OCI-LY3 (cell line): ENCODE measurements around the gene RHBDL1.

Source experiments
- H2AFZ ChIP-seq: fragments of 200-600, 300-600 bp; shearing (Covaris generic); 2 replicates; pipeline ENCODE4 v1.6.0; 2014; ENCODE audit warnings: antibody characterized with exemption, low read depth, low read length
- H3K27ac ChIP-seq: fragments of 200-600, 300-600 bp; sonication (generic); 2 replicates; pipeline ENCODE4 v1.5.1; 2014; ENCODE audit warnings: mild to moderate bottlenecking, low read length, moderate library complexity, mixed read lengths
- H3K27me3 ChIP-seq: fragments of 200-600, 300-600 bp; sonication (generic); 2 replicates; pipeline ENCODE4 v1.6.1; 2014; ENCODE audit warnings: low read depth, low read length, mixed read lengths
- H3K36me3 ChIP-seq: fragments of 200-600, 300-600 bp; sonication (generic); replicated peaks from 2 replicates; pipeline ENCODE3; 2014; ENCODE audit warnings: low read depth, low read length, mixed read lengths
- H3K4me1 ChIP-seq: fragments of 300-600, 200-600 bp; sonication (generic); 2 replicates; pipeline ENCODE4 v1.6.1; 2014; ENCODE audit warnings: low read length, mixed read lengths
- H3K4me2 ChIP-seq: fragments of 200-600, 300-600 bp; sonication (generic); 2 replicates; pipeline ENCODE4 v1.6.1; 2014; ENCODE audit warnings: low read length, mixed read lengths
- H3K4me3 ChIP-seq: fragments of 300-600, 200-600 bp; sonication (generic); 2 replicates; pipeline ENCODE4 v1.5.1; 2014; ENCODE audit warnings: antibody characterized with exemption, mild to moderate bottlenecking, low read length, moderate library complexity
- H3K79me2 ChIP-seq: fragments of 300-600, 200-600 bp; shearing (Covaris generic); 2 replicates; pipeline ENCODE4 v1.6.1; 2014; ENCODE audit warnings: mild to moderate bottlenecking, low read length, mixed read lengths
- H3K9ac ChIP-seq: fragments of 300-600, 200-600 bp; shearing (Covaris generic); 2 replicates; pipeline ENCODE4 v1.6.0; 2014; ENCODE audit warnings: mild to moderate bottlenecking, low read length, moderate library complexity
- H3K9me3 ChIP-seq: fragments of 200-600, 300-600 bp; shearing (Covaris generic); 2 replicates; pipeline ENCODE4 v1.6.1; 2014; ENCODE audit warnings: low read length, mixed read lengths; ENCODE audit not compliant: insufficient read depth
- H4K20me1 ChIP-seq: fragments of 200-600, 300-600 bp; sonication (generic); 2 replicates; pipeline ENCODE4 v1.6.1; 2016; ENCODE audit warnings: low read length, mixed read lengths; ENCODE audit not compliant: insufficient read depth
- EZH2phosphoT487 ChIP-seq: fragments of 200-600 bp; shearing (Covaris generic); IDR thresholded peaks from 2 replicates; pipeline ENCODE4 v1.6.1; 2018; ENCODE audit warnings: antibody characterized with exemption, mixed run types, low read depth
- TF ChIP-seq, protein P1 (sequence below): fragments of 200-600, 300-600 bp; sonication (generic); IDR thresholded peaks from 2 replicates; pipeline ENCODE4 v1.5.1; 2014; ENCODE audit warnings: antibody characterized with exemption, low read length, low read depth

The RHBDL1 gene

DNA sequence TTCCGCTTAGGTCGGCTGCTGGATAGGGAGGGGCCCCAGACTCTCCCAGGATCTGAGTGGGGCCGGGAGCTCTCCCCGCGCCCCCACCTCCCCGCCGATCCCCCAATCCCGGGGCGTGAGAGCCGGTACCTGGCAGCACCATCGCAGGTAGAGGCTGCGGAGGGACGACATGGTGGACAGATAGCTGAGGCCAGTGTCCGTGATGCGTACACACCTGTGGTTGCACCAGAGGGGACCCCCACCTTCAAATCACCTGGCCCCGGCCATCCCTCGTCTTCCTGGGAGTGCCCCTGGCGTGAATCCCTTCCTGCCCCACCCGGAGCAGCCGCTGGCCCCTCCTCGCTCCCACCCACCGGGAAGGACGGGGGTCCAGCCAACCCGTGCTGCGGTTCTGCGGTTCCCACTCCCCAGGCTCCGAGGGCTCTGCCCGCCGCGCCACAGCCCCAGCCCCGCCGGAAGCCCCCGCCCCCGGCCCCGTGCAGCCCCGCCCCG, 19.4 kb downstream of the RHBDL1 start:
- Histone ChIP-seq H3K4me2 (peak overlapping the region; percentile 62), H3K9me3 (no peaks in the 10 kb centered on the region), H3K27ac (no peak overlapping the region), H3K27me3 (no peaks in the 10 kb centered on the region), H4K20me1 (no peaks in the 10 kb centered on the region), H2AFZ (no peak overlapping the region), H3K36me3 (no peaks in the 10 kb centered on the region), H3K4me1 (no peaks in the 10 kb centered on the region), H3K9ac (peak overlapping the region; percentile 43; the same call in 1 of the 2 replicates), H3K79me2 (peaks cover 1% of the 10 kb centered on the region; the same call in 1 of the 2 replicates), H3K4me3 (peak overlapping the region; percentile 87)
- TF ChIP-seq, protein P1, sequence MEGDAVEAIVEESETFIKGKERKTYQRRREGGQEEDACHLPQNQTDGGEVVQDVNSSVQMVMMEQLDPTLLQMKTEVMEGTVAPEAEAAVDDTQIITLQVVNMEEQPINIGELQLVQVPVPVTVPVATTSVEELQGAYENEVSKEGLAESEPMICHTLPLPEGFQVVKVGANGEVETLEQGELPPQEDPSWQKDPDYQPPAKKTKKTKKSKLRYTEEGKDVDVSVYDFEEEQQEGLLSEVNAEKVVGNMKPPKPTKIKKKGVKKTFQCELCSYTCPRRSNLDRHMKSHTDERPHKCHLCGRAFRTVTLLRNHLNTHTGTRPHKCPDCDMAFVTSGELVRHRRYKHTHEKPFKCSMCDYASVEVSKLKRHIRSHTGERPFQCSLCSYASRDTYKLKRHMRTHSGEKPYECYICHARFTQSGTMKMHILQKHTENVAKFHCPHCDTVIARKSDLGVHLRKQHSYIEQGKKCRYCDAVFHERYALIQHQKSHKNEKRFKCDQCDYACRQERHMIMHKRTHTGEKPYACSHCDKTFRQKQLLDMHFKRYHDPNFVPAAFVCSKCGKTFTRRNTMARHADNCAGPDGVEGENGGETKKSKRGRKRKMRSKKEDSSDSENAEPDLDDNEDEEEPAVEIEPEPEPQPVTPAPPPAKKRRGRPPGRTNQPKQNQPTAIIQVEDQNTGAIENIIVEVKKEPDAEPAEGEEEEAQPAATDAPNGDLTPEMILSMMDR: no peak
- TF ChIP-seq EZH2phosphoT487: no peak

DNA sequence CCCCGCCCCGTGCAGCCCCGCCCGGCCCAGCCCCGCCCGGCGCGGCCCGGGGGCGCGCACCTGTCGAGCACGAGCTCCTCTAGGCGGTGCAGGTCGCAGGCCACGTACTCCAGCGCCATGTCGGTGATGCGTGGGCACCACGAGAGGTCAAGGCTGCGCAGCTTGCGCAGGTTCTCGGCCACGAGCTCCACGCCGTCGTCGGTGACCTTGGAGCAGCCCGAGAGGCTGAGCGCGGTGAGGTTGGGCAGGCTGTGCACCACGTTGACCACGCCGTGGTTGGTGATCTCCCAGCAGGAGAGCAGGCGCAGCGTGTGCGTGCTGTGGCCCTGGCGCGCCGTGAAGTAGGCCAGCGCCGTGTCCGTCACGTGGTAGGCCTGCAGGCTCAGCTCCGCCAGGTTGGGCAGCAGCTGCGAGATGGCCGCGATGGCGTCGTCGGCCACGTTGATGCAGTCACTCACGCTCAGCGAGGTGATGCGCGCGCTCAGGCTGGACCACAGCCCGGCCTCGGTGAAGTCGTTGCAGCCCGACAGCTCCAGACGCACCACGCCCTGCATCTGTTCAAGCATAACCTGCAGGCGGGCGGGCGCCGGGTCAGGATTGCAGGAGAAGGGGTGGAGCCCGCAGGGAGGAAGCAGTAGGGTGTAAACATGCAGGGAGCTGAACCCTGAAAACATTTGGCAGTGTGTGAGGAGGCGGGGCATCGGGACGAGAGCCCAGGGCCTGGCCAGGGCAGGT, 20.1 kb downstream of the RHBDL1 start:
- Histone ChIP-seq H3K4me3 (peak overlapping the region; percentile 87), H3K9ac (peak overlapping the region; percentile 72), H4K20me1 (no peaks in the 10 kb centered on the region), H3K4me1 (no peaks in the 10 kb centered on the region), H3K79me2 (no peaks in the 10 kb centered on the region), H3K27me3 (no peaks in the 10 kb centered on the region), H2AFZ (peak overlapping the region; percentile 54; the same call in 1 of the 2 replicates), H3K27ac (peak overlapping the region; percentile 32; the same call in 1 of the 2 replicates), H3K9me3 (no peaks in the 10 kb centered on the region), H3K36me3 (no peaks in the 10 kb centered on the region), H3K4me2 (peak overlapping the region; percentile 79)
- TF ChIP-seq, protein P1: no peak
- TF ChIP-seq EZH2phosphoT487: no peak

- H3K9ac ChIP-seq: no peak overlapping the region
- H3K79me2 ChIP-seq: no peaks in the 10 kb centered on the region
- no peak overlapping the region for H2AFZ ChIP-seq
- no peaks in the 10 kb centered on the region for H3K27me3 ChIP-seq
- no peak overlapping the region for H3K4me3 ChIP-seq
- no peaks in the 10 kb centered on the region for H3K9me3 ChIP-seq
- no peak for TF ChIP-seq EZH2phosphoT487
- TF ChIP-seq, protein P1: no peak
- no peak overlapping the region for H3K27ac ChIP-seq
- H3K36me3 ChIP-seq: no peaks in the 10 kb centered on the region
- H3K4me1 ChIP-seq: no peaks in the 10 kb centered on the region
- H4K20me1 ChIP-seq: no peaks in the 10 kb centered on the region
- H3K4me2 ChIP-seq: no peak overlapping the region
Measured at GRCh38 chr16:698911-699671, 23.6 kb downstream of the RHBDL1 start.
